Vagina (tissue), 2 donors: ENCODE results near the gene ITM2B. TPM values are rescaled to one million over a fixed set of nuclear protein-coding genes. Genes with fewer than 3 reads are reported as not detected.
"Not testable (repeated sequence)": the region's sequence is repeated elsewhere in the genome, so short reads cannot be mapped to it uniquely, and the experiment has no call there.

Source experiments
- DNase-seq, 2 donors: peaks; one replicate each; pipeline ENCODE4 v3.0.0-alpha.2; 2017; ENCODE audit errors: extremely low spot score in 2 of 2
- H3K27ac ChIP-seq: fragments of 200-600 bp; sonication (generic); one replicate; pipeline ENCODE4 v1.5.1; 2019
- H3K27me3 ChIP-seq: fragments of 200-600 bp; sonication (generic); one replicate; pipeline ENCODE4 v1.5.1; 2019
- H3K36me3 ChIP-seq, 2 donors: fragments of 200-600 bp; sonication (generic); one replicate each; pipeline ENCODE4 v1.5.1; 2017 to 2019
- H3K4me1 ChIP-seq: fragments of 200-600 bp; sonication (generic); one replicate; pipeline ENCODE4 v1.5.1; 2019
- H3K4me3 ChIP-seq, 2 donors: fragments of 200-600 bp; sonication (generic); 1 replicate in 1 of 2; 2 replicates in 1 of 2; pipeline ENCODE4 v1.5.1; 2016 to 2019
- H3K9me3 ChIP-seq: fragments of 200-600 bp; sonication (generic); one replicate; pipeline ENCODE4 v1.5.1; 2019
- POLR2A ChIP-seq, 2 donors: fragments of 450-650 bp; IDR thresholded peaks; one replicate each; pipeline ENCODE4 v1.6.1; 2017; ENCODE audit warnings: antibody characterized with exemption in 2 of 2, mild to moderate bottlenecking in 2 of 2, moderate library complexity in 2 of 2
- POLR2AphosphoS5 ChIP-seq, 2 donors: sonication (generic); formaldehyde crosslinking; IDR thresholded peaks; one replicate each; pipeline ENCODE4 v1.9.0; 2017; ENCODE audit warnings: antibody characterized with exemption in 2 of 2, mild to moderate bottlenecking in 2 of 2, low read depth in 1 of 2; ENCODE audit not compliant: insufficient read depth in 1 of 2
- intact Hi-C: fragments of 100-400 bp; cut with DNase I; formaldehyde crosslinking; loops from one replicate; pipeline ENCODE4 v1.15.1; 2023
- total RNA-seq: library from RNA; depleted of rRNA; stranded (reverse); fragments of >200 nt; gene quantifications from one replicate; pipeline ENCODE4 v1.2.3, GENCODE V29; 2016
- TF ChIP-seq, protein P1 (sequence below), 3 experiments: fragments of 450-650 bp in 2 of 3; fragments of 200-600 bp in 1 of 3; sonication (generic) in 1 of 3; IDR thresholded peaks; one replicate each; pipeline ENCODE4 v1.5.1; 2017 to 2019; ENCODE audit warnings: antibody characterized with exemption in 3 of 3, mild to moderate bottlenecking in 2 of 3, moderate library complexity in 2 of 3

The ITM2B gene
- total RNA-seq, 1 donor from 2014 or later, result 475 TPM

DNA sequence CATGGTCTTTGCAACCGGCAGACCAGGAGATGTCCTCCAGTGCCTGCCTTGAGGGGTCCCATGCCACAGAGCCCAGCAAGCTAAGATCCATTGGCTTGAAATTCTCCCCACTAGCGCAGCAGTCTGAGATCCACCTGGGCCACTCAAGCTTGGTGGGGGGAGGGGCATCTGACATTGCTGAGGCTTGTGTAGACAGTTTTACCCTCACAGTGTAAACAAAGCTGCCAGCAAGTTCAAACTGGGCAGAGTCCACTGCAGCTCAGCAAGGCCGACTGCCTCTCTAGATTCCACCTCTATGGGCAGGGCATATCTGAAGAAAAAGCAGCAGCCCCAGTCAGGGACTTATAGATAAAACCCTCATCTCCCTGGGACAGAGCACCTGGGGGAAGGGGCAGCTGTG, 32.0 kb upstream of the ITM2B start:
- no peak overlapping the region for H3K4me3 ChIP-seq
- H3K4me1 ChIP-seq, result no peaks in the 10 kb centered on the region
- intact Hi-C loops, result no loop called here
- no peaks in the 10 kb centered on the region for H3K9me3 ChIP-seq
- TF ChIP-seq POLR2AphosphoS5 (IDR thresholded peaks at IDR 0.05; ENCODE audit: insufficient read depth in 1 of 2, low read depth in 1 of 2), result no peak
- TF ChIP-seq POLR2A (IDR thresholded peaks at IDR 0.05), result no peak
- TF ChIP-seq, protein P1, sequence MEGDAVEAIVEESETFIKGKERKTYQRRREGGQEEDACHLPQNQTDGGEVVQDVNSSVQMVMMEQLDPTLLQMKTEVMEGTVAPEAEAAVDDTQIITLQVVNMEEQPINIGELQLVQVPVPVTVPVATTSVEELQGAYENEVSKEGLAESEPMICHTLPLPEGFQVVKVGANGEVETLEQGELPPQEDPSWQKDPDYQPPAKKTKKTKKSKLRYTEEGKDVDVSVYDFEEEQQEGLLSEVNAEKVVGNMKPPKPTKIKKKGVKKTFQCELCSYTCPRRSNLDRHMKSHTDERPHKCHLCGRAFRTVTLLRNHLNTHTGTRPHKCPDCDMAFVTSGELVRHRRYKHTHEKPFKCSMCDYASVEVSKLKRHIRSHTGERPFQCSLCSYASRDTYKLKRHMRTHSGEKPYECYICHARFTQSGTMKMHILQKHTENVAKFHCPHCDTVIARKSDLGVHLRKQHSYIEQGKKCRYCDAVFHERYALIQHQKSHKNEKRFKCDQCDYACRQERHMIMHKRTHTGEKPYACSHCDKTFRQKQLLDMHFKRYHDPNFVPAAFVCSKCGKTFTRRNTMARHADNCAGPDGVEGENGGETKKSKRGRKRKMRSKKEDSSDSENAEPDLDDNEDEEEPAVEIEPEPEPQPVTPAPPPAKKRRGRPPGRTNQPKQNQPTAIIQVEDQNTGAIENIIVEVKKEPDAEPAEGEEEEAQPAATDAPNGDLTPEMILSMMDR (IDR thresholded peaks at IDR 0.05), result no peak
- H3K27me3 ChIP-seq, result no peaks in the 10 kb centered on the region
- H3K36me3 ChIP-seq, result no peaks in the 10 kb centered on the region
- DNase-seq, result no peak
- H3K27ac ChIP-seq, result no peak overlapping the region

- H3K27me3 ChIP-seq, H3K4me1 ChIP-seq, H3K9me3 ChIP-seq, intact Hi-C loops, H3K36me3 ChIP-seq, H3K4me3 ChIP-seq, H3K27ac ChIP-seq, DNase-seq: not testable (repeated sequence)
Observed at GRCh38 chr13:48207207-48207606, 25.8 kb upstream of the ITM2B start.

- TF ChIP-seq, protein P1 (IDR thresholded peaks at IDR 0.05), result no peak
- TF ChIP-seq POLR2A (IDR thresholded peaks at IDR 0.05), result no peak
- TF ChIP-seq POLR2AphosphoS5 (IDR thresholded peaks at IDR 0.05; ENCODE audit: insufficient read depth in 1 of 2, low read depth in 1 of 2), result peak in 1 of 2 donors; percentile 82
- intact Hi-C loops, result no loop called here
- no peak overlapping the region for H3K27ac ChIP-seq
Observed at GRCh38 chr13:48210178-48210577, 22.8 kb upstream of the ITM2B start.

GRCh38 chr13:48214519-48215121, 18.4 kb upstream of the ITM2B start:
- DNase-seq, result no peak
- H3K4me1 ChIP-seq, result no peaks in the 10 kb centered on the region
- intact Hi-C loops, result no loop called here
- TF ChIP-seq POLR2AphosphoS5 (IDR thresholded peaks at IDR 0.05; ENCODE audit: insufficient read depth in 1 of 2, low read depth in 1 of 2), result no peak
- TF ChIP-seq POLR2A (IDR thresholded peaks at IDR 0.05), result no peak
- TF ChIP-seq, protein P1 (IDR thresholded peaks at IDR 0.05), result no peak
- H3K9me3 ChIP-seq, result no peaks in the 10 kb centered on the region
- H3K4me3 ChIP-seq, result no peak overlapping the region
- no peak overlapping the region for H3K27ac ChIP-seq
- H3K27me3 ChIP-seq, result no peaks in the 10 kb centered on the region
- H3K36me3 ChIP-seq, result no peaks in the 10 kb centered on the region

More at GRCh38 chr13:48210178-48210577, 22.8 kb upstream of the ITM2B start:
- Histone ChIP-seq H3K36me3 (no peaks in the 10 kb centered on the region), H3K9me3 (no peaks in the 10 kb centered on the region), H3K4me3 (no peak overlapping the region), H3K4me1 (no peaks in the 10 kb centered on the region), H3K27me3 (no peaks in the 10 kb centered on the region)
- DNase-seq, result no peak

DNA sequence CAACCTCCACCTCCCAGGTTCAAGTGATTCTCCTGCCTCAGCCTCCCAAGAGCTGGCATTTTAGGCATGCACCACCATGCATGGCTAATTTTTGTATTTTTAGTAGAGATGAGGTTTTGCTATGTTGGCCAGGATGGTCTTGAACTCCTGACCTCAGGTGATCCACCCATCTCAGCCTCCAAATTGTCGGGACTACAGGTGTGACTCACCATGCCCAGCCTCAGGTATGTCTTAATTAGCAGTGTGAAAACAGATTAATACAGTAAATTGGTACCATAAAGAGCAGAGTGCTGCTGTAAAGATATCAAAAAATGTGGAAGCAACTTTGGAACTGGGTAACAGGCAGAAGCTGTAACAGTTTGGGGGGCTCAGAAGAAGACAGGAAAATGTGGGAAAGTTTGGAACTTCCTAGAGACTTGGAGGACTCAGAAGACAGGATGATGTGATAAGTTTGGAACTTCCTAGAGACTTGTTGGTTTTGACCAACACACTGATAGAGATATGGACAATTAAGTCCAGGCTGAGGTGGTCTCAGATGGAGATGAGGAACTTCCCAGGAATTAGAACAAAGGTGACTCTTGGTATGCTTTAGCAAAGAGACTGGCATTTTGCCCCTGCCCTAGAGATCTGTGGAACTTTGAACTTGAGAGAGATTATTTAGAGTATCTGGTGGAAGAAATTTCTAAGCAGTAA, 17.3 kb upstream of the ITM2B start:
- H3K9me3 ChIP-seq, H3K27ac ChIP-seq, intact Hi-C loops, H3K4me1 ChIP-seq, H3K36me3 ChIP-seq, H3K27me3 ChIP-seq, H3K4me3 ChIP-seq, DNase-seq: not testable (repeated sequence)

DNA sequence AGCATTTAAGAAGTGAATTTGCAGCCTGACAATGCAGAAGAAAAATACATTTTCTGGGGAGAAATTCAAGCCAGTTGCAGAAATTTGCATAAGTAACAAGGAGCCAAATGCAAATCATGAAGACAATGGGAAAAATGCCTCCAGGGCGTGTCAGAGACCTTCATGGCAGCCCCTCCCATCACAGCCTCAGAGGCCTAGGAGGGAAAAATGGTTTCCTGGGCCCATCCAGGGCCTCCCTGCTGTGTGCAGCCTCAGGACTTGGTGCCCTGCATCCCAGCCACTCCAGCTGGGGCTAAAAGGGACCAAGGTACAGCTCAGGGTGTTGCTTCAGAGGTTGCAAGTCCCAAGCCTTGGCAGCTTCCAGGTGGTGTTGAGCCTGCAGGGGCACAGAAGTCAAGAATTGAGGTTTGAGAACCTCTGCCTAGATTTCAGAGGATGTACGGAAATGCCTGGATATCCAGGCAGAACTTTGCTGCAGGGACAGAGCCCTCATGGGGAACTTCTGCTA, 16.7 kb upstream of the ITM2B start:
- H3K27me3 ChIP-seq, result no peaks in the 10 kb centered on the region
- H3K9me3 ChIP-seq, result no peaks in the 10 kb centered on the region
- intact Hi-C loops, result no loop called here
- H3K27ac ChIP-seq, result no peak overlapping the region
- DNase-seq, result no peak
- H3K4me1 ChIP-seq, result peaks cover 10% of the 10 kb centered on the region
- H3K36me3 ChIP-seq, result no peaks in the 10 kb centered on the region
- H3K4me3 ChIP-seq, result no peak overlapping the region
- TF ChIP-seq POLR2A (IDR thresholded peaks at IDR 0.05), result no peak
- TF ChIP-seq, protein P1 (IDR thresholded peaks at IDR 0.05), result no peak
- no peak for TF ChIP-seq POLR2AphosphoS5 (IDR thresholded peaks at IDR 0.05; ENCODE audit: insufficient read depth in 1 of 2, low read depth in 1 of 2)
